Motor neuron (in vitro differentiated cells): Measurements from ENCODE around the gene FNDC3A. TPM values are rescaled to one million over a fixed set of nuclear protein-coding genes. Genes with fewer than 3 reads are reported as not detected.

Experiments
- ATAC-seq, 8 experiments: fragments of 200-7000 bp; cut with Tn5 transposase; replicated peaks in 6 of 8; 2 replicates each; pipeline ENCODE4 v1.8.0; 2021; ENCODE audit warnings: mild to moderate bottlenecking in 8 of 8, moderate library complexity in 8 of 8
- H3K27ac ChIP-seq, 2 donors: fragments of 250-450 bp; sonication (Bioruptor Pico); 2 replicates each; pipeline ENCODE4 v1.9.0; 2021; ENCODE audit warnings: antibody characterized with exemption in 2 of 2, mild to moderate bottlenecking in 2 of 2, moderate library complexity in 1 of 2
- H3K4me1 ChIP-seq, 2 donors: fragments of 250-450 bp; sonication (Bioruptor Pico); replicated peaks in 1 of 2; 2 replicates each; pipeline ENCODE4 v1.6.1; 2021; ENCODE audit warnings: antibody characterized with exemption in 2 of 2, mild to moderate bottlenecking in 2 of 2, moderate library complexity in 1 of 2
- H3K4me3 ChIP-seq, 5 donors: fragments of 250-450 bp; sonication (Bioruptor Pico); 2 replicates each; pipeline ENCODE4 v1.9.0; 2021; ENCODE audit warnings: antibody characterized with exemption in 5 of 5, mild to moderate bottlenecking in 5 of 5, moderate library complexity in 4 of 5
- WGBS, 10 experiments: fragments of 450-650 bp; shearing (Covaris generic); methylation state at CpG; one replicate each; pipeline ENCODE4 v1.0.0; 2022; 5-methylcytosine and 5-hydroxymethylcytosine counted together
- in situ Hi-C, 9 experiments: fragments of 400-800 bp; cut with MboI; loops; one replicate each; pipeline ENCODE4 v1.15.0; 2021; ENCODE audit warnings: low sequenced_read_pairs in 9 of 9, low pct_unique_long_range_greater_than_20kb in 2 of 9; ENCODE audit not compliant: unreplicated experiment in 9 of 9
- total RNA-seq, 8 experiments: library from RNA; unstranded; fragments of 300-600 nt; gene quantifications; 2 replicates each; pipeline versions ENCODE4 v1.2.3 to v1.2.4, GENCODE V29; 2022

FNDC3A gene
- total RNA-seq, 8 experiments from 2014 or later, result 41.0 to 83.4 (median 49.5) TPM

- in situ Hi-C loops, result no loop called here
- Histone ChIP-seq H3K4me3 (no peak overlapping the region), H3K27ac (no peak overlapping the region), H3K4me1 (no peaks in the 10 kb centered on the region)
- WGBS, 10 experiments, result 72 to 100% (median 94%) methylated on average over 1 to 6 of the region's 6 CpGs; no CpG with 5 or more reads in 2 of the 10 experiments
- peak in 2 of 8 experiments; percentile 44 to 54 for ATAC-seq
Measured at GRCh38 chr13:49235856-49236431, 260.2 kb downstream of the FNDC3A start.

- 80 to 100% (median 100%) methylated on average over 1 to 2 of the region's 2 CpGs; no CpG with 5 or more reads in 1 of the 10 experiments for WGBS, 10 experiments
- ATAC-seq, result no peak
- Histone ChIP-seq H3K27ac (no peak overlapping the region), H3K4me3 (no peak overlapping the region), H3K4me1 (no peaks in the 10 kb centered on the region)
- in situ Hi-C loops, result no loop called here
Measured at GRCh38 chr13:49238621-49239020, 262.9 kb downstream of the FNDC3A start.

- Histone ChIP-seq H3K4me1 (no peaks in the 10 kb centered on the region), H3K4me3 (no peak overlapping the region), H3K27ac (no peak overlapping the region)
- 14 to 80% (median 55%) methylated on average over 1 to 4 of the region's 4 CpGs for WGBS, 10 experiments
- in situ Hi-C loops, result no loop called here
- peak in 3 of 8 experiments; percentile 72 to 79 (median 78) for ATAC-seq
Measured at GRCh38 chr13:49240017-49240416, 264.3 kb downstream of the FNDC3A start.

- 14 to 100% (median 86%) methylated on average over 1 to 7 of the region's 7 CpGs; no CpG with 5 or more reads in 4 of the 10 experiments for WGBS, 10 experiments
- Histone ChIP-seq H3K4me1 (no peaks in the 10 kb centered on the region), H3K4me3 (no peak overlapping the region), H3K27ac (no peak overlapping the region)
- ATAC-seq, result no peak
- in situ Hi-C loops, result no loop called here
Measured at GRCh38 chr13:49241296-49241695, 265.6 kb downstream of the FNDC3A start.

GRCh38 chr13:49245101-49245500 lies 269.4 kb downstream of the FNDC3A start:
- no peak for ATAC-seq
- Histone ChIP-seq H3K27ac (no peak overlapping the region), H3K4me3 (no peak overlapping the region), H3K4me1 (peaks cover 2 to 10% of the 10 kb centered on the region in 2 donors)
- in situ Hi-C loops, result no loop called here

- WGBS, 10 experiments, result 16 to 100% (median 33%) methylated on average over 1 to 4 of the region's 4 CpGs; no CpG with 5 or more reads in 1 of the 10 experiments
- H3K4me3 ChIP-seq, result peak overlapping the region; percentile 56 to 89 (median 60)
- peaks cover 2 to 10% of the 10 kb centered on the region in 2 donors for H3K4me1 ChIP-seq
- ATAC-seq, result peak; percentile 45 to 68 (median 52)
- in situ Hi-C loops, result no loop called here
- peak overlapping the region in 1 of 2 donors; percentile 9 for H3K27ac ChIP-seq
Measured at GRCh38 chr13:49246850-49247642, 271.3 kb downstream of the FNDC3A start.

DNA sequence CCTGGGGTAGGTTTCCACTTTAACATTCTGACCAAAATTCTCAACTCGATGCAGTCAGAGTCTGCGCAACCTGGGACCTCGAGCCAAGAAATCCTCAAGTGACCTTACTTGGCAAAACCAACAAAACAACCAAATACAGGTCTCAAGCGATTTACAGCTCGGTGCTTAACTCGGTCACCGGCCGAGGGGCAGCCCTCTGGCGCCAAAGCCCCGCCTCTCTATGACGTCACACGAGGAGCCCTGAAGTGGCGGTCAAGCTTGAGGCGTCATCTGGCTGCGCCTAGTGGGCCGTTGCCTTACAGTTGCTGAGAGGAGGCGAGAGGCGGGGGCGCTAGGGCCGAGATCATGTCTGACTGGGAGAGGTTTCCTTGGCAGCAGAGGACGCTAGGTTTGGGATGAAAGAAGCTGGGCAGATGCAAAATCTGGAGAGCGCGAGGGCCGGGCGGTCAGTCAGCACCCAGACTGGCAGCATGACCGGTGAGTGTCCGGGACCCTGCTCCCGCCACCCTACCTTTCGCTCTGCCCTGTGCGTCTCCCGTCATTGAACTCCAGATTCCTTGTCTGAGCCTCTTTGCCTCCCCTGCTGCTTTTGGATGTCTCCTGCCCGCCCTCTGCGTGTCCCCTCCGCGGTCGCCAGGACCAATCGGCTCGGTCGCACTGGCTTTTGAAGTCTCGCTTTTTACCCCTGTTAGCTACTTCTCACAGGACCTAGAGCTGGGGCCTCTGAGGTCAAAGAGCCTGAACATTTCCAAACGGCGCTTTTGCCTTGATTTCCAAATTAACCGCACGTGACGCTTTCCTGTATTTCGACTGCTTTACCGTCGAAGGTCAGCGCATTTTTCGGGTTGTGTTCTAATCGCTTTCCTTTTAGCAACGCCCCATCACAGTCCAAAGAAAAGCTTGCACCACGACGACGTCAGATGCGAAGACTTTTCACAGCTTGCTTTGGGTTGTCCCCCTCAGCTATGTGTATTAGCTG lies 272.2 kb downstream of the FNDC3A start, which contains the start of gene CDADC1:
Gene CDADC1 (plus strand): TSS at position 283 of the 979 bp plus-strand sequence. CDS start 113 bp downstream, at position 396.
- Histone ChIP-seq H3K27ac (peak within 1 kb of the TSS; percentile 9 to 30), H3K4me3 (peak within 1 kb of the TSS; percentile 56 to 89 (median 60)), H3K4me1 (peaks cover 2 to 10% of the 10 kb centered on the region in 2 donors)
- 0 to 2% (median 0%) methylated on average over 2 to 27 of the region's 56 CpGs; no CpG with 5 or more reads in 2 of the 10 experiments for WGBS, 10 experiments
- ATAC-seq, result peak; percentile 90 to 98 (median 97)
- in situ Hi-C loops, result no loop called here

DNA sequence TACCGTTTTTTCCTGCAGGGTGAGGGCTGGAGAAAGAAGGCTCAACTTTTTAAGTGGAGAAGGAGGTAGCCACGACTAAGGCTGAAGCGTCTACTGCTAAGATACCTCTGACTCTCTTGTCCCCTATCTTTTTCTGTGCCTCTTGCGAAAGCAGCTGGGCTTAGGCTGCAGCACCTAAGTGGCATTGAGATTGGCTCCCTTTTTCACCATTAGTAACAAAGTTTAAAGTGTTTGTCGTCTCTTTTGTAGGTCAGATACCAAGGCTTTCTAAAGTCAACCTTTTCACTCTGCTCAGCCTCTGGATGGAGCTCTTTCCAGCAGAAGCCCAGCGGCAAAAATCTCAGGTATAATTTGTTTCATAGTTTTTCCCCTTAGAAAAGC lies 272.9 kb downstream of the FNDC3A start:
- WGBS, 10 experiments, result 0 to 33% (median 6%) methylated on average over 1 to 5 of the region's 6 CpGs
- peaks cover 2 to 10% of the 10 kb centered on the region in 2 donors for H3K4me1 ChIP-seq
- H3K4me3 ChIP-seq, result peak overlapping the region; percentile 56 to 89 (median 60)
- ATAC-seq, result no peak
- H3K27ac ChIP-seq, result no peak overlapping the region
- in situ Hi-C loops, result no loop called here

DNA sequence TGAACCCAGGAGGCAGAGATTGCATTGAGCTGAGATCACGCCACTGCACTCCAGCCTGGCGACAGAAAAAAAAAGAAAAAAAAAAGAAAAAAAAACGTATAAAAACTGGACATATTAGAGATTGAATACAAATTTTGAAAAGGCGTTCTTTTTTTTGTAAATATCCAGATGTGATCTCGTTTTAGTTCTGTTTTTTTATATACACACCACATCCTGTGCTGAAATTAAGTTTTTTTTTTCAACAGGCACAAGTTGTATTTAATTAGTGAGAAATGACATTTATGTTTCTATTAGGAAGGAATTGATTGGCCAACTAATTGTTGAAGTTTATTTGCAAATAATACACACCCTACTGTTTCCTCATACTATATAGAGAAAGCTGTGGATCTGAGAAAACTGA lies 275.6 kb downstream of the FNDC3A start:
- H3K4me3 ChIP-seq, result no peak overlapping the region
- H3K4me1 ChIP-seq, result peaks cover 2 to 10% of the 10 kb centered on the region in 2 donors
- in situ Hi-C loops, result no loop called here
- 57 to 100% (median 82%) methylated on average over 2 to 5 of the region's 5 CpGs for WGBS, 10 experiments
- no peak overlapping the region for H3K27ac ChIP-seq
- ATAC-seq, result no peak

DNA sequence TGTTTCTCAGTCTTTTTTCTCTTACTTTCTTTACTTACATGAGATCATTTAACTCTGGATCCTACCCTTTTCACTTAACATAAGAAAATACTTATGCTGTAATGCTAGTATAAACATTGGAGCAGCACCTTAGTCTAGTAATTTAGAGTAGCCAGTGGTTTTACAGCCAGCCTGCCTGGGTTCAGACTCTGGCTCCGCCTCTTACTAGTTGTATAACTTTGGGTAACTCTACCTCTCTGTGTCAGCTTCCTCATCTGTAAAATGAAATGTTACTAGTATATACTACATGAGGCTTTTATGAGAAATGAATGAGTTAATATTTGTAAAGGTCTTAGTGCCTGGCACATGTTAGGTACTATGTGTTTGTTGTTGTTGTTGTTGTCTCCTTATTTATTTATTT lies 277.6 kb downstream of the FNDC3A start:
- Histone ChIP-seq H3K4me3 (no peak overlapping the region), H3K27ac (no peak overlapping the region), H3K4me1 (peaks cover 2 to 6% of the 10 kb centered on the region in 2 donors)
- ATAC-seq, result no peak
- in situ Hi-C loops, result no loop called here
- WGBS, 10 experiments, result 100% methylated on average over 1 of the region's 1 CpG; no CpG with 5 or more reads in 3 of the 10 experiments

DNA sequence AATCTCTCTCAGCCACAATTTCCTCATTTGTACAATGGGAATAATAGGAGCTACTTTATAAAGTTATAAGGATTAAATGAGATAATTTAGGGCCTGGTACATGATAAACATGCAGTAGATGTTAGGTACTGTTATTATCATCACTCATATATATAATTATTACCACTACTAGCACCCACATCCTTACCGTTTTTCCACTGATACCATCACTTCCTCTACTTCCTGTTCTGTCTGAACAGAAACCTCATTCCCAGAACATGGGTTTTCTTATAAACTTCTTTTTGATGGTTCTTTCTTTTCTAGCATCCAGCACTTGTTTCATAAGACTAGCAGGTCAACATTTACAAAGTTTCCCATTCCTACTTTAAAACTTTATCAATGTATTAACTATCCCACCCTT lies 278.3 kb downstream of the FNDC3A start:
- in situ Hi-C loops, result no loop called here
- Histone ChIP-seq H3K27ac (no peak overlapping the region), H3K4me1 (peaks cover 2 to 3% of the 10 kb centered on the region in 2 donors), H3K4me3 (no peak overlapping the region)
- ATAC-seq, result no peak
- 43 to 100% (median 94%) methylated on average over 1 of the region's 1 CpG; no CpG with 5 or more reads in 2 of the 10 experiments for WGBS, 10 experiments

DNA sequence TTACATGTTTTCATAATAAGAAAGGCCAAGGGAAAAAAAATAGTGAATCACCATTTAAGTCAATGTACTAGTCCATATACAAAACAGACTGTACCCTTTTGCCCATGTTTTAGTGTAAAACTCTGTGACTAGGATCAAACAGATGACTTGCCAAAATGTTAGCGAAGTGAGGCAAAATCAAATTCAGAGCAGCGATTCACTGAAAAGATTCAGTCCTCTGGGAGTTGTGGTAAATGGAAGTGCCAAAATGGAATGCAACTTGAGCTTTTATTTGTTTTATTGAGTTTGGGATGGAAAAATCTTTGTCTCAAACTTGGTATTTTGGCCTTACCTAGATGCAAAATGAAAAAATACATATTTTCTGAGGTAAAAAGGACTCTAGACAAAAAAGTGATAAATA lies 281.1 kb downstream of the FNDC3A start:
- Histone ChIP-seq H3K4me1 (no peaks in the 10 kb centered on the region), H3K27ac (no peak overlapping the region), H3K4me3 (no peak overlapping the region)
- in situ Hi-C loops, result no loop called here
- 42 to 100% (median 94%) methylated on average over 1 to 2 of the region's 2 CpGs; no CpG with 5 or more reads in 1 of the 10 experiments for WGBS, 10 experiments
- ATAC-seq, result no peak
